AG09319 (cell line): ENCODE data around the gene C6orf136.
A peak's percentile ranks its signal among the peaks of the same experiment; 100 is the strongest.

Source experiments
- DNase-seq: peaks from one replicate; pipeline ENCODE4 v3.0.0-alpha.2; 2010; ENCODE audit warnings: low read depth; ENCODE audit errors: extremely low read depth
- TF ChIP-seq, protein P1 (sequence below): IDR thresholded peaks from 2 replicates; pipeline ENCODE4 v1.5.1; 2011; ENCODE audit warnings: low read depth, mild to moderate bottlenecking, inconsistent platforms, low read length, moderate library complexity

Gene C6orf136

GRCh38 chr6:30601815-30602641 is 44.9 kb upstream of the C6orf136 start:
- TF ChIP-seq, protein P1, sequence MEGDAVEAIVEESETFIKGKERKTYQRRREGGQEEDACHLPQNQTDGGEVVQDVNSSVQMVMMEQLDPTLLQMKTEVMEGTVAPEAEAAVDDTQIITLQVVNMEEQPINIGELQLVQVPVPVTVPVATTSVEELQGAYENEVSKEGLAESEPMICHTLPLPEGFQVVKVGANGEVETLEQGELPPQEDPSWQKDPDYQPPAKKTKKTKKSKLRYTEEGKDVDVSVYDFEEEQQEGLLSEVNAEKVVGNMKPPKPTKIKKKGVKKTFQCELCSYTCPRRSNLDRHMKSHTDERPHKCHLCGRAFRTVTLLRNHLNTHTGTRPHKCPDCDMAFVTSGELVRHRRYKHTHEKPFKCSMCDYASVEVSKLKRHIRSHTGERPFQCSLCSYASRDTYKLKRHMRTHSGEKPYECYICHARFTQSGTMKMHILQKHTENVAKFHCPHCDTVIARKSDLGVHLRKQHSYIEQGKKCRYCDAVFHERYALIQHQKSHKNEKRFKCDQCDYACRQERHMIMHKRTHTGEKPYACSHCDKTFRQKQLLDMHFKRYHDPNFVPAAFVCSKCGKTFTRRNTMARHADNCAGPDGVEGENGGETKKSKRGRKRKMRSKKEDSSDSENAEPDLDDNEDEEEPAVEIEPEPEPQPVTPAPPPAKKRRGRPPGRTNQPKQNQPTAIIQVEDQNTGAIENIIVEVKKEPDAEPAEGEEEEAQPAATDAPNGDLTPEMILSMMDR, result no peak
- DNase-seq, result no peak

DNA sequence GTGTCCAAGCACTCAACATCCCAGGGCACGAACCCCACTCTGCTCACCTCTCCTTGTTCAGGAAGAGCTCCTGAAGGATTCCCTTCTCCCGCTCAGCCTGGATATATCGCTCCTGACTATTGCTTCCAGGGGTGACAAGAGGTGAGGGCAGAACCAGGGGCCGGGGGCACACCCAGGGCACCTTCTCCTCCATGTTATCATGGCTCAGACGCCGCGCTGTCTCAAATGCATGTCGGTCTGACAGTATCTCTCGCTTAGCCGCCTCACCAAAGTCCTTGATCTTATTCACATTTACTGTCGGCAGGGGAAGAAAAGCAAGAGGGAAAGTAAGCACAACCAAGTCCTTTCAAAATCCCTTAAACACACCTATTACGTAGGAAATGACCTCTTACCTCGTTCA is 43.0 kb upstream of the C6orf136 start:
- DNase-seq, result no peak
- TF ChIP-seq, protein P1, result no peak

DNA sequence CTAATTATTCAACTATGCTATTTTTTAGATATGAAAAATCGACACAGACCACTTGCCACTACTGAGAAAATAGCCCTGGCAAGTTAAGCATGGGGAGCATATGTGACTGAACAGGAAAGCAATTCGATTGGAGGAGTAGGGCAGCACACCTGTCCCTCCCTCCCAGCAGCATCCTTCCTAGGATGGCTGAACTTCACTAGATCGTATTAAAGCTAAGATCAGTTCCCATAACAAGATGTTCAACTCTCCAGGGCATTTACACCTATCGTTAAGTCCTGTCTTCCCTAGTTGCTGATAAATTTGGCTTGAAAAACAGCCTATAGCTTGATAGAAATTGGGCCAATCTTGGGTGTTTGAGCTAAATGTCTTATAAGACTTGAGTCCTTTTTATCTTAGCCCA is 36.9 kb upstream of the C6orf136 start:
- no peak for DNase-seq
- TF ChIP-seq, protein P1, result no peak

DNA sequence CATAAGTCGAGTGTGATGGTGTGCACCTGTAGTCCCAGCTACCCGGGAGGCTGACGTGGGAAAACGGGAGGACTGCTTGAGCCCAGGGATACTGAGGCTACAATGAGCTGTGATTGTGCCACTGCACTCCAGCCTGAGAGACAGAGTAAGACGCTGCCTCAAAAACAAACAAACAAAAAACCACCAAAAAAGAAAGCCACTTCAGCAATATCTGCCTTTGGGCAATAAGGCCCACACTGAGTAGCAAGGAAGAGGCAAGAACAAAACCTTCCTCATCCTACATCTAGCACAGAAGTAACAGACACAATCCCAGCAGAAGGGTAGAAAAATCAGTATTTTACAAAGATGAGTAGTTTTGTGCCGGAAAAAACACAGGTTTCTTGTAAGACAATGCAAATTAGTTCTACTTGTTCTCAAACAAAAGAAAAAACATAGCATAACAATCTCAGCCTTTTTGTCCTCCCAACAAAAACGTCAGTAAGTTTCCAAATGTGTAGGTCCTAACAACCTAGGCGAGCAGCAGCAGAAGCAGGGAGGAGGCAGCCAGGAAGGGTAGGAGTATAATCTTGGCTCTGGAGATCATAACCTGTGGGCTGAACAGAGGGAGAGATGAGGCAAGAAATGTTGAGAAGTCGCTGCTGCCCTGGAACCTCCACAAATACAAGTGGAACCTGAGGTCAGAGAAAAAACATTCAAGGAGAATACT is 35.6 kb upstream of the C6orf136 start:
- TF ChIP-seq, protein P1, result no peak

GRCh38 chr6:30611856-30612194 is 35.1 kb upstream of the C6orf136 start:
- TF ChIP-seq, protein P1, result no peak
- no peak for DNase-seq

More for the DNA sequence above, 35.6 kb upstream of the C6orf136 start:
- no peak for DNase-seq

GRCh38 chr6:30612213-30612612 is 34.7 kb upstream of the C6orf136 start:
- TF ChIP-seq, protein P1, result peak; percentile 43
- no peak for DNase-seq

GRCh38 chr6:30612687-30613248 is 34.2 kb upstream of the C6orf136 start:
- DNase-seq, result no peak
- TF ChIP-seq, protein P1, result no peak
